Mesenchymal stem cell (in vitro differentiated cells and primary cell): ENCODE results near the gene FOXK2.

Experiments
- DNase-seq: peaks from one replicate; pipeline ENCODE4 v3.0.0-alpha.2; 2013
- H2AFZ ChIP-seq: one replicate; pipeline ENCODE4 v1.6.1; 2013; ENCODE audit warnings: low read depth, mild to moderate bottlenecking, control low read depth, inconsistent platforms, low read length, moderate library complexity
- H2AK5ac ChIP-seq: 2 replicates; pipeline ENCODE4 v1.6.1; 2013; ENCODE audit warnings: low read length, moderate library complexity, mild to moderate bottlenecking, inconsistent platforms; ENCODE audit not compliant: severe bottlenecking
- H2BK120ac ChIP-seq: one replicate; pipeline ENCODE4 v1.6.1; 2013; ENCODE audit warnings: low read depth, mild to moderate bottlenecking, inconsistent platforms, low read length, moderate library complexity
- H2BK12ac ChIP-seq, 2 experiments: one replicate each; pipeline ENCODE4 v1.6.1; 2013; ENCODE audit warnings: inconsistent platforms in 2 of 2, low read length in 2 of 2, mild to moderate bottlenecking in 2 of 2, moderate library complexity in 2 of 2, control low read depth in 1 of 2
- H2BK15ac ChIP-seq: one replicate; pipeline ENCODE4 v1.6.1; 2013; ENCODE audit warnings: mild to moderate bottlenecking, low read depth, inconsistent platforms; ENCODE audit not compliant: poor library complexity, severe bottlenecking
- H2BK5ac ChIP-seq: 2 replicates; pipeline ENCODE4 v1.6.1; 2013; ENCODE audit warnings: low read depth, mild to moderate bottlenecking, low read length, control low read depth, inconsistent platforms; ENCODE audit not compliant: poor library complexity, severe bottlenecking
- H3K14ac ChIP-seq, 2 experiments: one replicate each; pipeline ENCODE4 v1.6.1; 2013; ENCODE audit warnings: inconsistent platforms in 2 of 2, low read length in 2 of 2, control low read depth in 1 of 2, mild to moderate bottlenecking in 1 of 2, moderate library complexity in 1 of 2
- H3K18ac ChIP-seq, 2 experiments: one replicate each; pipeline ENCODE4 v1.6.1; 2013; ENCODE audit warnings: inconsistent platforms in 2 of 2, low read length in 2 of 2, control low read depth in 1 of 2, low read depth in 1 of 2, mild to moderate bottlenecking in 1 of 2
- H3K23ac ChIP-seq, 2 experiments: one replicate each; pipeline ENCODE4 v1.6.1; 2013; ENCODE audit warnings: inconsistent platforms in 2 of 2, low read length in 2 of 2, mild to moderate bottlenecking in 2 of 2, moderate library complexity in 2 of 2, control low read depth in 1 of 2
- H3K27ac ChIP-seq: 2 replicates; pipeline ENCODE4 v1.5.1; 2013; ENCODE audit warnings: mild to moderate bottlenecking, moderate library complexity, low read length, control low read depth, inconsistent platforms; ENCODE audit not compliant: poor library complexity, severe bottlenecking
- H3K27me3 ChIP-seq, 2 experiments: 2 replicates each; pipeline versions ENCODE4 v1.6.1 to v1.7.0; 2013; ENCODE audit warnings: low read length in 2 of 2, mild to moderate bottlenecking in 2 of 2, moderate library complexity in 2 of 2, control low read depth in 1 of 2, inconsistent platforms in 1 of 2; ENCODE audit not compliant: control insufficient read depth in 1 of 2, insufficient read depth in 1 of 2
- H3K36me3 ChIP-seq, 2 experiments: 2 replicates each; pipeline versions ENCODE4 v1.6.1 to v1.7.0; 2013; ENCODE audit warnings: low read length in 2 of 2, control low read depth in 1 of 2, inconsistent platforms in 1 of 2, low read depth in 1 of 2, mild to moderate bottlenecking in 1 of 2; ENCODE audit not compliant: insufficient read depth in 2 of 2, control insufficient read depth in 1 of 2
- H3K4ac ChIP-seq, 2 experiments: one replicate each; pipeline ENCODE4 v1.6.1; 2013; ENCODE audit warnings: inconsistent platforms in 2 of 2, low read length in 2 of 2, mild to moderate bottlenecking in 2 of 2, moderate library complexity in 2 of 2, control low read depth in 1 of 2, low read depth in 1 of 2
- H3K4me1 ChIP-seq: 2 replicates; pipeline ENCODE4 v1.6.1; 2013; ENCODE audit warnings: low read depth, low read length, control low read depth; ENCODE audit not compliant: control insufficient read depth, insufficient read depth
- H3K4me2 ChIP-seq: 2 replicates; pipeline ENCODE4 v1.6.1; 2013; ENCODE audit warnings: low read length, mild to moderate bottlenecking, inconsistent platforms; ENCODE audit not compliant: poor library complexity, severe bottlenecking
- H3K4me3 ChIP-seq, 2 experiments: 2 replicates each; pipeline versions ENCODE4 v1.5.1 to v1.7.0; 2013; ENCODE audit warnings: low read length in 2 of 2, mild to moderate bottlenecking in 2 of 2, control low read depth in 1 of 2, low read depth in 1 of 2; ENCODE audit not compliant: insufficient read depth in 1 of 2
- H3K79me1 ChIP-seq: replicated peaks from 2 replicates; pipeline ENCODE4 v1.6.1; 2013; ENCODE audit warnings: mild to moderate bottlenecking, control low read depth, low read length, inconsistent platforms; ENCODE audit not compliant: poor library complexity, severe bottlenecking
- H3K9ac ChIP-seq: 2 replicates; pipeline ENCODE4 v1.7.0; 2013; ENCODE audit warnings: mild to moderate bottlenecking, low read length, moderate library complexity
- H3K9me3 ChIP-seq: 2 replicates; pipeline ENCODE4 v1.7.0; 2013; ENCODE audit warnings: mild to moderate bottlenecking, low read length; ENCODE audit not compliant: control insufficient read depth
- H4K8ac ChIP-seq: one replicate; pipeline ENCODE4 v1.6.1; 2013; ENCODE audit warnings: inconsistent platforms, mild to moderate bottlenecking, low read length, moderate library complexity
- H4K91ac ChIP-seq: one replicate; pipeline ENCODE4 v1.6.1; 2013; ENCODE audit warnings: mild to moderate bottlenecking, low read length, inconsistent platforms
- WGBS: methylation state at CpG from one replicate; pipeline ENCODE4 v1.1.7; 2013; ENCODE audit warnings: mixed read lengths; 5-methylcytosine and 5-hydroxymethylcytosine counted together

FOXK2 gene

GRCh38 chr17:82559566-82560251, 40.2 kb downstream of the FOXK2 start:
- no peak overlapping the region for H4K91ac ChIP-seq
- H3K4ac ChIP-seq = no peak overlapping the region
- peak; percentile 19 for DNase-seq
- H3K14ac ChIP-seq = no peak overlapping the region
- no peak overlapping the region for H3K23ac ChIP-seq
- no peak overlapping the region for H2BK5ac ChIP-seq
- H2BK15ac ChIP-seq = no peak overlapping the region
- no peak overlapping the region for H3K4me2 ChIP-seq
- no peak overlapping the region for H4K8ac ChIP-seq
- H2BK12ac ChIP-seq = no peak overlapping the region
- H3K4me1 ChIP-seq = peaks cover 25% of the 10 kb centered on the region
- no peak overlapping the region for H2BK120ac ChIP-seq
- no peak overlapping the region for H3K9ac ChIP-seq
- H3K18ac ChIP-seq = no peak overlapping the region
- no peak overlapping the region for H2AK5ac ChIP-seq
- WGBS = 87% methylated on average over 9 of the region's 11 CpGs
- peaks cover 13% of the 10 kb centered on the region for H3K79me1 ChIP-seq
- no peak overlapping the region for H3K4me3 ChIP-seq
- no peak overlapping the region for H3K27ac ChIP-seq
- H3K9me3 ChIP-seq = no peaks in the 10 kb centered on the region
- no peaks in the 10 kb centered on the region for H3K27me3 ChIP-seq
- H3K36me3 ChIP-seq = peaks cover 0 to 13% of the 10 kb centered on the region in 2 experiments
- no peak overlapping the region for H2AFZ ChIP-seq

- no peak overlapping the region for H2BK12ac ChIP-seq
- H3K4me1 ChIP-seq = peaks cover 23% of the 10 kb centered on the region
- H2BK120ac ChIP-seq = no peak overlapping the region
- no peak overlapping the region for H2BK15ac ChIP-seq
- no peak overlapping the region for H3K27ac ChIP-seq
- H3K9ac ChIP-seq = no peak overlapping the region
- no peak overlapping the region for H2BK5ac ChIP-seq
- WGBS = 93% methylated on average over 15 of the region's 15 CpGs
- no peak overlapping the region for H3K4me3 ChIP-seq
- H3K36me3 ChIP-seq = peaks cover 4 to 15% of the 10 kb centered on the region in 2 experiments
- H3K4me2 ChIP-seq = no peak overlapping the region
- H3K4ac ChIP-seq = no peak overlapping the region
- no peak overlapping the region for H4K91ac ChIP-seq
- no peak overlapping the region for H3K14ac ChIP-seq
- no peak overlapping the region for H3K18ac ChIP-seq
- peaks cover 9% of the 10 kb centered on the region for H3K79me1 ChIP-seq
- no peak overlapping the region for H3K23ac ChIP-seq
- H3K27me3 ChIP-seq = no peaks in the 10 kb centered on the region
- no peak overlapping the region for H2AK5ac ChIP-seq
- no peak for DNase-seq
- H4K8ac ChIP-seq = no peak overlapping the region
- H3K9me3 ChIP-seq = no peaks in the 10 kb centered on the region
- H2AFZ ChIP-seq = no peak overlapping the region
Measured at GRCh38 chr17:82560252-82560642, 40.7 kb downstream of the FOXK2 start.

GRCh38 chr17:82560802-82561428, 41.4 kb downstream of the FOXK2 start:
- Histone ChIP-seq H4K91ac (no peak overlapping the region), H3K4me2 (no peak overlapping the region), H3K18ac (no peak overlapping the region), H3K14ac (no peak overlapping the region), H3K4ac (no peak overlapping the region), H3K23ac (no peak overlapping the region), H2BK15ac (no peak overlapping the region), H2BK120ac (no peak overlapping the region), H3K27ac (no peak overlapping the region), H3K27me3 (no peaks in the 10 kb centered on the region), H4K8ac (no peak overlapping the region), H2BK5ac (no peak overlapping the region), H3K79me1 (peaks cover 12% of the 10 kb centered on the region), H2AFZ (no peak overlapping the region), H3K9ac (no peak overlapping the region), H3K4me1 (peaks cover 23% of the 10 kb centered on the region), H3K36me3 (peaks cover 9 to 15% of the 10 kb centered on the region in 2 experiments), H2BK12ac (no peak overlapping the region), H2AK5ac (no peak overlapping the region), H3K9me3 (no peaks in the 10 kb centered on the region), H3K4me3 (no peak overlapping the region)
- DNase-seq = no peak
- WGBS = 90% methylated on average over 9 of the region's 9 CpGs

- Histone ChIP-seq H2BK5ac (no peak overlapping the region), H3K4me1 (peaks cover 23% of the 10 kb centered on the region), H3K4me2 (no peak overlapping the region), H2BK15ac (no peak overlapping the region), H3K27ac (no peak overlapping the region), H3K4ac (peak overlapping the region in 1 of 2 experiments; percentile 29), H3K9me3 (no peaks in the 10 kb centered on the region), H4K91ac (no peak overlapping the region), H3K14ac (peak overlapping the region in 1 of 2 experiments; percentile 46), H3K18ac (peak overlapping the region in 1 of 2 experiments; percentile 23), H3K79me1 (peaks cover 16% of the 10 kb centered on the region), H2BK120ac (no peak overlapping the region), H3K23ac (no peak overlapping the region), H3K9ac (no peak overlapping the region), H3K36me3 (peaks cover 13 to 20% of the 10 kb centered on the region in 2 experiments), H2AFZ (no peak overlapping the region), H2BK12ac (no peak overlapping the region), H2AK5ac (no peak overlapping the region), H4K8ac (no peak overlapping the region), H3K4me3 (no peak overlapping the region), H3K27me3 (no peaks in the 10 kb centered on the region)
- WGBS = 96% methylated on average over 31 of the region's 31 CpGs
- no peak for DNase-seq
Measured at GRCh38 chr17:82561429-82562035, 42.0 kb downstream of the FOXK2 start.
